Left ventricle myocardium inferior (tissue), 1 donor: ENCODE results near the gene INSIG1. TPM values are rescaled to one million over a fixed set of nuclear protein-coding genes. Genes with fewer than 3 reads are reported as not detected.

Experiments used
- DNase-seq: peaks from one replicate; pipeline ENCODE4 v3.0.0-alpha.2; 2020
- H3K27ac ChIP-seq: fragments of 200-600 bp; replicated peaks from 2 replicates; pipeline ENCODE4 v1.8.0; 2021
- H3K27me3 ChIP-seq: fragments of 200-600 bp; 2 replicates; pipeline ENCODE4 v1.8.0; 2021; ENCODE audit warnings: low read depth
- H3K36me3 ChIP-seq: fragments of 200-600 bp; 2 replicates; pipeline ENCODE4 v1.8.0; 2021
- H3K4me1 ChIP-seq: fragments of 200-600 bp; 2 replicates; pipeline ENCODE4 v1.8.0; 2021
- H3K4me3 ChIP-seq: fragments of 200-600 bp; 2 replicates; pipeline ENCODE4 v1.8.0; 2021; ENCODE audit warnings: mild to moderate bottlenecking, moderate library complexity
- H3K9me3 ChIP-seq: fragments of 200-600 bp; replicated peaks from 2 replicates; pipeline ENCODE4 v1.8.0; 2021
- CTCF ChIP-seq: fragments of 200-600 bp; IDR thresholded peaks from 2 replicates; pipeline ENCODE4 v1.8.0; 2021; ENCODE audit warnings: antibody characterized with exemption, mild to moderate bottlenecking, borderline replicate concordance
- intact Hi-C: fragments of 100-400 bp; cut with micrococcal nuclease; formaldehyde crosslinking; loops from one replicate; pipeline ENCODE4 v1.11.0; 2022
- total RNA-seq: library from RNA; stranded (reverse); fragmentation: NEBNext Ultra II Directional; extraction: Animal tissue kit (Norgen Biotek cat#: 25700); gene quantifications from one replicate; pipeline ENCODE4 v1.2.1, GENCODE V29; 2021
- donor health status: DM: no; HTN: yes; CAD: no; lungs with severe emphysema.

INSIG1 gene
- total RNA-seq, 1 donor from 2014 or later = 7.5 TPM

GRCh38 chr7:155336812-155337602 is 39.3 kb downstream of the INSIG1 start:
- DNase-seq = no peak
- Histone ChIP-seq H3K4me3 (no peak overlapping the region), H3K27ac (no peak overlapping the region), H3K9me3 (no peaks in the 10 kb centered on the region), H3K4me1 (no peaks in the 10 kb centered on the region), H3K27me3 (peaks cover 68% of the 10 kb centered on the region), H3K36me3 (no peaks in the 10 kb centered on the region)
- intact Hi-C loops = no loop called here
- TF ChIP-seq CTCF = no peak

- Histone ChIP-seq H3K27me3 (peaks cover 75% of the 10 kb centered on the region), H3K27ac (no peak overlapping the region), H3K4me1 (no peaks in the 10 kb centered on the region), H3K9me3 (no peaks in the 10 kb centered on the region), H3K4me3 (no peak overlapping the region), H3K36me3 (no peaks in the 10 kb centered on the region)
- no peak for TF ChIP-seq CTCF
- no peak for DNase-seq
- intact Hi-C loops = no loop called here
These were observed 40.4 kb downstream of the INSIG1 start for GRCh38 chr7:155337946-155338631.

GRCh38 chr7:155338632-155339320 is 41.1 kb downstream of the INSIG1 start:
- DNase-seq = no peak
- no peak for TF ChIP-seq CTCF
- Histone ChIP-seq H3K4me1 (no peaks in the 10 kb centered on the region), H3K27me3 (peaks cover 72% of the 10 kb centered on the region), H3K27ac (no peak overlapping the region), H3K9me3 (no peaks in the 10 kb centered on the region), H3K36me3 (no peaks in the 10 kb centered on the region), H3K4me3 (no peak overlapping the region)
- intact Hi-C loops = no loop called here

DNA sequence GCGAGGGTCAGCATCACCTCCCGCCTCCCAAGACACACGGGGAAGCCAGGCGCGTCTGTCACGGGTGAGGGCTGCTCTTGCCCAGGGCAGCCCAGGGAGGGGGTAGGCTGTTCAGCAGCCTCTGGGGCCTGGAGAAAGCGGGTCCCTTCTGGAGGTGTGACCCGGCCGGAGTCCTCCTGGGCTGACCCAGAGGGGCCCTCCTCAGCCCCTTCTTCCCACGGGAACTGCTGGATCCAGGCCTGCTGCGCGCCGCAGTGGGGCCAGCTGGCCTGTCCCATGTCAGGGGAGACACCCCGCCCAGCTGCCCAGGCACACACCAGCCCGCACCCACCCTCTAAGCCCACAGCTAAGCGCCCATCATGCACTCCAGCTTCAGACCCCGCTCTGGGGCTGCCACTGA is 41.8 kb downstream of the INSIG1 start:
- Histone ChIP-seq H3K36me3 (no peaks in the 10 kb centered on the region), H3K4me3 (no peak overlapping the region), H3K4me1 (peaks cover 2% of the 10 kb centered on the region), H3K27me3 (peaks cover 75% of the 10 kb centered on the region), H3K27ac (no peak overlapping the region), H3K9me3 (no peaks in the 10 kb centered on the region)
- intact Hi-C loops = no loop called here
- DNase-seq = no peak
- TF ChIP-seq CTCF = no peak

GRCh38 chr7:155340071-155340531 is 42.4 kb downstream of the INSIG1 start:
- no peaks in the 10 kb centered on the region for H3K36me3 ChIP-seq

More at GRCh38 chr7:155340071-155340531, 42.4 kb downstream of the INSIG1 start:
- peaks cover 80% of the 10 kb centered on the region for H3K27me3 ChIP-seq
- TF ChIP-seq CTCF = no peak
- intact Hi-C loops = loop anchor here (5.0 to 10.0 kb wide), 2 partner anchors 148 to 415 kb away; no protein-coding TSS in a partner anchor
- H3K4me3 ChIP-seq = no peak overlapping the region
- H3K27ac ChIP-seq = no peak overlapping the region
- H3K9me3 ChIP-seq = no peaks in the 10 kb centered on the region
- H3K4me1 ChIP-seq = peaks cover 7% of the 10 kb centered on the region
- no peak for DNase-seq
